Right cardiac atrium (tissue), 5 donors: ENCODE measurements around the gene CPPED1. TPM values are rescaled to one million over a fixed set of nuclear protein-coding genes. Genes with fewer than 3 reads are reported as not detected.
A peak's percentile ranks its signal among the peaks of the same experiment; 100 is the strongest.
"Not testable (repeated sequence)": the region's sequence is repeated elsewhere in the genome, so short reads cannot be mapped to it uniquely, and the experiment has no call there.

Experiments used
- ATAC-seq, 2 donors: fragments of 200-7000 bp; cut with Tn5 transposase; one replicate each; pipeline versions ENCODE4 v1.8.0 to v1.9.1; 2020; ENCODE audit warnings: moderate library complexity in 2 of 2, mild to moderate bottlenecking in 1 of 2
- DNase-seq, 3 donors: peaks; one replicate each; pipeline ENCODE4 v3.0.0-alpha.2; 2020
- H3K27ac ChIP-seq: one replicate; pipeline ENCODE4 v1.5.1; 2013; ENCODE audit warnings: mild to moderate bottlenecking, low read length, control low read depth, moderate library complexity
- H3K27me3 ChIP-seq: one replicate; pipeline ENCODE4 v1.6.1; 2013; ENCODE audit not compliant: control insufficient read depth, insufficient read depth
- H3K4me1 ChIP-seq: one replicate; pipeline ENCODE4 v1.6.1; 2013; ENCODE audit warnings: low read length; ENCODE audit not compliant: control insufficient read depth, insufficient read depth
- H3K4me3 ChIP-seq: one replicate; pipeline ENCODE4 v1.5.1; 2013; ENCODE audit warnings: low read length, control low read depth
- H3K9me3 ChIP-seq: one replicate; pipeline ENCODE4 v1.6.1; 2013; ENCODE audit warnings: low read length; ENCODE audit not compliant: control insufficient read depth
- WGBS: extraction: QIAGEN DNeasy Blood & Tissue Kit; methylation state at CpG from one replicate; pipeline ENCODE4 v1.1.7; 2013; 5-methylcytosine and 5-hydroxymethylcytosine counted together
- intact Hi-C, 4 donors: fragments of 100-400 bp; cut with DNase I; formaldehyde crosslinking; loops; one replicate each; pipeline versions ENCODE4 v1.11.0 to v1.14.0; 2022 to 2023
- polyA plus RNA-seq: library from polyadenylated mRNA; stranded (reverse); fragments of 200-250 nt; gene quantifications from one replicate; pipeline ENCODE4 v1.2.3, GENCODE V29; 2013
- total RNA-seq, 4 donors: library from RNA; stranded (reverse); fragmentation: NEBNext Ultra II Directional; extraction: Animal tissue kit (Norgen Biotek cat#: 25700); gene quantifications; one replicate each; pipeline ENCODE4 v1.2.1, GENCODE V29; 2021
- donor health status: healthy with polysubstance abuse.
- donor health status: DM: no; HTN: yes; CAD: no.
- donor health status: DM: no; HTN: no; CAD: no.
- donor health status: DM: no; HTN: yes; CAD: no; lungs with severe emphysema.
- donor health status: DM: yes; HTN: yes; CAD: no.

CPPED1 gene
- total and polyA plus RNA-seq, 5 donors, result 6.5 to 13.0 (median 11.7) TPM

GRCh38 chr16:12819126-12820117, 15.7 kb upstream of the CPPED1 start:
- H3K4me3 ChIP-seq, result no peak overlapping the region
- ATAC-seq, result peak; percentile 45 to 61
- intact Hi-C loops, result loop anchor here (2.0 to 10.0 kb wide), 5 partner anchors 245 to 725 kb away; no protein-coding TSS in a partner anchor

GRCh38 chr16:12818326-12818725, 14.6 kb upstream of the CPPED1 start:
- intact Hi-C loops, result loop anchor here (2.0 to 10.0 kb wide), 5 partner anchors 244 to 724 kb away; no protein-coding TSS in a partner anchor
- ATAC-seq, result no peak
- no peak overlapping the region for H3K4me3 ChIP-seq
- H3K27me3 ChIP-seq, result no peaks in the 10 kb centered on the region
- no peak for DNase-seq
- H3K9me3 ChIP-seq, result no peaks in the 10 kb centered on the region
- H3K4me1 ChIP-seq, result no peaks in the 10 kb centered on the region
- WGBS, result 83% methylated on average over 4 of the region's 4 CpGs
- H3K27ac ChIP-seq, result no peak overlapping the region

More at GRCh38 chr16:12819126-12820117, 15.7 kb upstream of the CPPED1 start:
- H3K27ac ChIP-seq, result no peak overlapping the region
- no peaks in the 10 kb centered on the region for H3K27me3 ChIP-seq
- no peaks in the 10 kb centered on the region for H3K4me1 ChIP-seq
- peak; percentile 60 to 85 (median 79) for DNase-seq
- 56% methylated on average over 18 of the region's 18 CpGs for WGBS
- H3K9me3 ChIP-seq, result no peaks in the 10 kb centered on the region

DNA sequence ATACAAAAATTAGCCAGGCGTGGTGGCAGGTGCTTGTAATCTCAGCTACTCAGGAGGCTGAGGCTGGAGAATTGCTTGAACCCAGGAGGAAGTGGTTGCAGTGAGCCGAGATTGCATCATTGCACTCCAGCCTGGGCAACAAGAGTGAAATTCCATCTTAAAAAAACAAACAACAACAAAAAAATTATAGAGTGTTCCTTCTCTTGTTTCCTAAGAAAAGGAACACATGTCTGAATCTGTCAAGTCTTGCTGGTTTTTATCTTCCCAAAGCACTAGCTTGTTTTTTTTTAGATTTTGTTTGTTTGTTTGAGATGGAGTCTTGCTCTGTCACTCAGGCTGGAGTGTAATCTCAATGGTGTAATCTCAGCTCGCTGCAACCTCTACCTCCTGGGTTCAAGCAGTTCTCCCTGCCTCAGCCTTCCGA, 13.1 kb upstream of the CPPED1 start:
- DNase-seq (peak in 1 of 3 donors; percentile 60), ATAC-seq (peak in 1 of 2 donors; percentile 51)
- not testable (repeated sequence) for H3K27ac ChIP-seq, H3K4me3 ChIP-seq, H3K27me3 ChIP-seq, H3K4me1 ChIP-seq, H3K9me3 ChIP-seq
- intact Hi-C loops, result loop anchor here (5.0 to 10.0 kb wide), 4 partner anchors 242 to 722 kb away; no protein-coding TSS in a partner anchor
- 32% methylated on average over 4 of the region's 4 CpGs for WGBS

DNA sequence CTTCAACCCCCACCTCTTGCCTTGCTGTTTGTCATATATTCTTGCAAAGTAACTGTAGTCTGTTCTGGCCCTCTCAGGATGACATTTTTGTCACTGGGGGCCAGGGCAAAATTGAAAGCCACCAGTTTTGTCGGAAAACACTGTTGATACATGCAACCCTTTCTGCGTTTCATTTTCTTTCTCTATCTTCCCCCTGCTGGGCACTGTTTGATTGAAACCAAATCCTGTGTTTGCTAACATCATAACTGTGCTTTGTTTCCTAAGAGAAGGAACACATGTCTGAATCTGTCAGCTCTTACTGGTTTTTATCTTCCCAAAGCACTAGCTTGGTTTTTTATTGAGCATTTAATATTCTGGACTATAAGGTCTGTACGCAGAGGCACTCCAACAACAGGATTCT, 11.7 kb upstream of the CPPED1 start:
- Histone ChIP-seq H3K4me1 (no peaks in the 10 kb centered on the region), H3K27me3 (no peaks in the 10 kb centered on the region), H3K27ac (no peak overlapping the region), H3K4me3 (no peak overlapping the region), H3K9me3 (no peaks in the 10 kb centered on the region)
- DNase-seq (no peak), ATAC-seq (no peak)
- 47% methylated on average over 3 of the region's 3 CpGs for WGBS
- intact Hi-C loops, result loop anchor here (5.0 to 10.0 kb wide), 4 partner anchors 241 to 721 kb away; no protein-coding TSS in a partner anchor

- 89% methylated on average over 3 of the region's 3 CpGs for WGBS
- not testable (repeated sequence) for H3K27me3 ChIP-seq, H3K9me3 ChIP-seq, H3K4me1 ChIP-seq, DNase-seq, H3K27ac ChIP-seq, ATAC-seq, H3K4me3 ChIP-seq
- intact Hi-C loops, result loop anchor here (10.0 kb wide), 3 partner anchors 239 to 719 kb away; no protein-coding TSS in a partner anchor
These were observed 10.0 kb upstream of the CPPED1 start for GRCh38 chr16:12813734-12814133.

DNA sequence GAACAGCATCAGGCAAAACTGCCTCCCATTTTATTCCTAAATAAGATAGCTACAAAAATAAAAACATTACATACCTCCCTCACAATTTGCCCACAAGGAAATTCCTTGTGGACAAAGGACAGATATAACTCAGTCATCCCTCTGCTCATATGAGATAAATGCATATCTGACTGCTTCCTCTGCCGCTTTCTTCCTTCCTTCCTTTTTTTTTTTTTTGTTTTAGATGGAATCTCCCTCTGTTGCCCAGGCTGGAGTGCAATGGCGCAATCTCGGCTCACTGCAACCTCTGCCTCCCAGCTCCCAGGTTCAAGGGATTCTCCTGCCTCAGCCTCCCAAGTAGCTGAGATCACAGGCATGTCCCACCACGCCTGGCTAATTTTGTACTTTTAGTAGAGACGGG, 9.6 kb upstream of the CPPED1 start:
- H3K4me1 ChIP-seq, H3K27me3 ChIP-seq, DNase-seq, H3K9me3 ChIP-seq, H3K4me3 ChIP-seq, H3K27ac ChIP-seq, ATAC-seq: not testable (repeated sequence)
- 69% methylated on average over 5 of the region's 5 CpGs for WGBS
- intact Hi-C loops, result loop anchor here (10.0 kb wide), 3 partner anchors 239 to 719 kb away; no protein-coding TSS in a partner anchor

GRCh38 chr16:12811441-12812383, 8.0 kb upstream of the CPPED1 start:
- Histone ChIP-seq H3K4me3 (no peak overlapping the region), H3K27me3 (no peaks in the 10 kb centered on the region), H3K9me3 (no peaks in the 10 kb centered on the region), H3K4me1 (no peaks in the 10 kb centered on the region), H3K27ac (no peak overlapping the region)
- DNase-seq, result no peak
- 83% methylated on average over 5 of the region's 5 CpGs for WGBS
- intact Hi-C loops, result loop anchor here (10.0 kb wide), 3 partner anchors 237 to 717 kb away; no protein-coding TSS in a partner anchor
- no peak for ATAC-seq

GRCh38 chr16:12805066-12805465, 1.4 kb upstream of the CPPED1 start:
- ATAC-seq (no peak), DNase-seq (no peak)
- WGBS, result 85% methylated on average over 2 of the region's 2 CpGs
- Histone ChIP-seq H3K4me1 (no peaks in the 10 kb centered on the region), H3K9me3 (no peaks in the 10 kb centered on the region), H3K4me3 (no peak overlapping the region), H3K27me3 (no peaks in the 10 kb centered on the region), H3K27ac (no peak overlapping the region)
- intact Hi-C loops, result loop anchor here in 1 of 4 donors (10.0 kb wide), 1 partner anchor 460 kb away; no protein-coding TSS in a partner anchor

DNA sequence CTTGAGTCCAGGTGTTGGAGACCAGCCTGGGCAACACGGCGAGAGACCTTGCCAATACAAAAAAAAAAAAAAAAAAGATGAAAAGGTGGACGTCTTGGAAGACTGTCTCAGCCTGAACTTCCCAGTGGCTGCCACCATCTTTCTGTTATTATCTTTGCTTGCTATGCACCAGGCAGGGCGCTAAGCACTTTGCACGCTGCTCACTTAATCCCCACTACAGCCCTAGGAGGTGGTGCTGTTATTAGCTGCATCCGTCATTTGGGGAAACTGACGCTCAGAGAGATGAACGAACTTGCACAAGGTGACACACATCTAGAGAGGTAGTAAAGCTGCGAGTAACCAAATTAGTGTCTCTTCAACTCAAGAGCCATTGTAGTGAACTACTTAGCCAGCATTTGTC, 708 bp upstream of the CPPED1 start:
- no peak overlapping the region for H3K27ac ChIP-seq
- H3K4me1 ChIP-seq, result no peaks in the 10 kb centered on the region
- ATAC-seq (no peak), DNase-seq (no peak)
- no peaks in the 10 kb centered on the region for H3K27me3 ChIP-seq
- 85% methylated on average over 9 of the region's 9 CpGs for WGBS
- no peaks in the 10 kb centered on the region for H3K9me3 ChIP-seq
- peak overlapping the region; percentile 57 for H3K4me3 ChIP-seq
- intact Hi-C loops, result loop anchor here in 1 of 4 donors (10.0 kb wide), 1 partner anchor 460 kb away; no protein-coding TSS in a partner anchor

DNA sequence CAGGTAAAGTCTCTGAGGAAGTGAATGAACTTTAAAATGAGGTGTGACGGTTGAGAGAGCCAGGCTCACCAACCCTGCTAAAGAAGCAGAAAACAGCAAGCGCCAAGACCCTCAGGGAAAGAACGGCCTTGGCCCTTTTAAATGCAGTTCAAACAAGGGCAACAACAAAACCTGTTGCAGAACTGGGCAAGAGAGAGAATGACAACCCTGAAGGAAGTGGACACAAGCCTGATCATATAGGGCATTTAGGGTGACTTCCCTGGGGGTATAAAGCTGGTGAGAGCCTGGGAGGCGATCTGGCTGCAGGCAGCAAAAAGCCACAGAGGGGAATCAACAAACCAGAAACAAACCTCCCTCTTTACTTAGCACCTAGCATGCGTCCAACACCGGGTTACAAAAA, 1.0 kb downstream of the CPPED1 start:
- Histone ChIP-seq H3K4me1 (no peaks in the 10 kb centered on the region), H3K27ac (no peak overlapping the region), H3K4me3 (peak overlapping the region; percentile 57), H3K9me3 (no peaks in the 10 kb centered on the region), H3K27me3 (no peaks in the 10 kb centered on the region)
- DNase-seq (no peak), ATAC-seq (no peak)
- WGBS, result 74% methylated on average over 6 of the region's 6 CpGs
- intact Hi-C loops, result loop anchor here in 1 of 4 donors (10.0 kb wide), 1 partner anchor 458 kb away; no protein-coding TSS in a partner anchor
